ENCODE measurements around the gene ALDH1A3. TPM values are rescaled to one million over a fixed set of nuclear protein-coding genes. Genes with fewer than 3 reads are reported as not detected.

ALDH1A3 gene
- total and polyA plus RNA-seq, 2 of the 4 experiments (the other 2 are of a cell fraction), result 3.1 to 5.0 TPM

- Histone ChIP-seq H2BK20ac (ENCODE audit: low read depth, low read length) (0 out of 2 replicates have a peak overlapping the region, but pooled peaks have one; percentile 3), H4K5ac (ENCODE audit: low read depth, low read length) (peak overlapping the region; percentile 46; the same call in 1 of the 2 replicates), H3K56ac (ENCODE audit: extremely low read depth, insufficient read depth, low read length) (no peak overlapping the region), H3K4me3 (ENCODE audit: insufficient read depth, low read depth, low read length) (no peak overlapping the region), H3K9me3 (ENCODE audit: control insufficient read depth, insufficient read depth, low read length) (no peaks in the 10 kb centered on the region), H4K8ac (ENCODE audit: low read depth in 2 of 2, low read length in 2 of 2) (peak overlapping the region in 1 of 2 experiments; percentile 9; a peak in 1 of 4 replicates), H2AK5ac (ENCODE audit: low read depth, low read length) (no peak overlapping the region), H4K20me1 (ENCODE audit: insufficient read depth, low read length) (no peaks in the 10 kb centered on the region), H3K27ac (ENCODE audit: insufficient read depth, low read length) (peak overlapping the region; percentile 6; the same call in 1 of the 2 replicates), H3K27me3 (ENCODE audit: control insufficient read depth, insufficient read depth, low read length) (no peaks in the 10 kb centered on the region), H2BK5ac (ENCODE audit: low read depth, low read length, poor library complexity, severe bottlenecking) (peak overlapping the region; percentile 74), H3K79me1 (ENCODE audit: low read depth in 1 of 2, low read length in 2 of 2) (peaks cover 12% of the 10 kb centered on the region in 2 experiments; a peak in 2 of 4 replicates), H3K4ac (ENCODE audit: low read depth, low read length) (peak overlapping the region; percentile 37; the same call in 1 of the 2 replicates), H3K18ac (ENCODE audit: low read depth, low read length) (peak overlapping the region; percentile 72; the same call in 1 of the 2 replicates), H4K91ac (ENCODE audit: insufficient read depth, low read depth, low read length) (no peak overlapping the region; the same call in 1 of the 2 replicates), H3K9ac (ENCODE audit: low read depth, low read length) (no peak overlapping the region), H3K36me3 (ENCODE audit: control insufficient read depth, insufficient read depth, low read length) (no peaks in the 10 kb centered on the region), H3K4me1 (ENCODE audit: control insufficient read depth, insufficient read depth, low read length) (peaks cover 16% of the 10 kb centered on the region), H3K4me2 (ENCODE audit: low read depth, low read length) (peak overlapping the region; percentile 96), H2AFZ (replicated peaks; ENCODE audit: low read length, poor library complexity) (no peak overlapping the region), H3K9me1 (ENCODE audit: insufficient read depth, low read length) (no peaks in the 10 kb centered on the region), H3K23ac (ENCODE audit: low read depth, low read length) (no peak overlapping the region), H2BK15ac (ENCODE audit: low read depth, low read length) (no peak overlapping the region), H3K14ac (replicated peaks; ENCODE audit: low read depth, low read length) (no peak overlapping the region), H2AK9ac (replicated peaks; ENCODE audit: low read depth, low read length, poor library complexity) (no peak overlapping the region), H2BK120ac (ENCODE audit: low read depth, low read length) (peak overlapping the region; percentile 20; the same call in 1 of the 2 replicates)
- intact Hi-C loops (cut with micrococcal nuclease) (no loop called here), in situ Hi-C loops (cut with MboI; ENCODE audit: low sequenced_read_pairs) (no loop called here), dilution Hi-C loops (cut with HindIII; ENCODE audit: low sequenced_read_pairs, unreplicated experiment) (no loop called here)
- no peak for DNase-seq
- no TSS peak for BruUV-seq (replicated peaks)
- ChIA-PET CTCF (interaction anchor here (0.9 kb wide), 1 partner anchor 36 kb away, joined by 3 read pairs; no protein-coding TSS in a partner anchor), POLR2A (ENCODE audit: unreplicated experiment) (no interaction called here)
- 95% methylated on average over 4 of the region's 14 CpGs; no CpG with 5 or more reads in 1 of the 2 experiments for WGBS, 2 experiments (ENCODE audit: extremely low coverage in 2 of 2, insufficient read length in 1 of 2)
- no peak for ATAC-seq (ENCODE audit: low read depth)
- TF ChIP-seq FOS (IDR thresholded peaks at IDR 0.05; ENCODE audit: low read depth, low read length) (no peak), CEBPB (IDR thresholded peaks at IDR 0.05; ENCODE audit: low read depth, low read length) (peak; percentile 56; the same call in 1 of the 2 replicates), RCOR1 (IDR thresholded peaks at IDR 0.05; ENCODE audit: insufficient replicate concordance, low read length) (no peak)
These were observed 79.7 kb downstream of the ALDH1A3 start for GRCh38 chr15:100959066-100960050.

Small RNAs within 50 kb of the gene (microRNA-seq; reads per million reads assigned to microRNA genes)
- gene AC015712.3 (ENCODE audit: insufficient read depth, insufficient read length), result not detected

Small RNAs within 50 kb of the gene (small RNA-seq; reads per million reads assigned to genes)
- 0 reads per million in 5 experiments for gene AC015712.3

Other genes with a start within 250 kb of the ALDH1A3 start
- gene LRRK1, start 39.5 kb downstream of the ALDH1A3 start, total RNA-seq (2012; rRNA removed), result 1.9 and 3.0 TPM in 2 replicates
- 5.8 and 6.8 TPM in 2 replicates for gene LRRK1, start 39.5 kb downstream of the ALDH1A3 start, polyA plus RNA-seq (2012; rRNA removed)

Data from IMR-90 (cell line).